NB4 (cell line): ENCODE data around the gene LGALS9.

Experiments
- DNase-seq: peaks from one replicate; pipeline ENCODE4 v3.0.0; 2010; ENCODE audit warnings: low read depth
- H3K4me3 ChIP-seq: one replicate; pipeline ENCODE4 v1.5.1; 2011; ENCODE audit warnings: mild to moderate bottlenecking, low read depth, low read length, moderate library complexity
- CTCF ChIP-seq: IDR thresholded peaks from one replicate; pipeline ENCODE4 v1.5.1; 2012; ENCODE audit warnings: low read depth, low read length
- MAX ChIP-seq: IDR thresholded peaks from 2 replicates; pipeline ENCODE4 v1.6.1; 2011; ENCODE audit warnings: low read depth, low read length
- MYC ChIP-seq: IDR thresholded peaks from 2 replicates; pipeline ENCODE4 v1.6.1; 2011; ENCODE audit warnings: low read depth, low read length
- POLR2A ChIP-seq: IDR thresholded peaks from 2 replicates; pipeline ENCODE4 v1.6.1; 2011; ENCODE audit warnings: mild to moderate bottlenecking; ENCODE audit not compliant: insufficient read length; ENCODE audit errors: extremely low read depth

Gene LGALS9

GRCh38 chr17:27595208-27595607 lies 35.8 kb upstream of the LGALS9 start:
- TF ChIP-seq MYC: no peak
- no peak for TF ChIP-seq MAX
- no peak for TF ChIP-seq POLR2A
- no peak for TF ChIP-seq CTCF
- H3K4me3 ChIP-seq: no peak overlapping the region
- no peak for DNase-seq

GRCh38 chr17:27596096-27596495 lies 34.9 kb upstream of the LGALS9 start:
- TF ChIP-seq POLR2A (no peak), CTCF (no peak), MYC (no peak), MAX (no peak)
- no peak overlapping the region for H3K4me3 ChIP-seq
- no peak for DNase-seq

GRCh38 chr17:27596566-27597187 lies 34.3 kb upstream of the LGALS9 start:
- TF ChIP-seq POLR2A: no peak
- TF ChIP-seq CTCF: no peak
- TF ChIP-seq MAX: no peak
- TF ChIP-seq MYC: no peak
- H3K4me3 ChIP-seq: no peak overlapping the region
- no peak for DNase-seq

GRCh38 chr17:27597188-27597580 lies 33.8 kb upstream of the LGALS9 start:
- DNase-seq: no peak
- H3K4me3 ChIP-seq: no peak overlapping the region
- TF ChIP-seq POLR2A (no peak), MAX (no peak), CTCF (no peak), MYC (no peak)

GRCh38 chr17:27597783-27598320 lies 33.1 kb upstream of the LGALS9 start:
- no peak overlapping the region for H3K4me3 ChIP-seq
- TF ChIP-seq POLR2A: no peak
- no peak for DNase-seq

GRCh38 chr17:27598337-27599050 lies 32.5 kb upstream of the LGALS9 start:
- TF ChIP-seq POLR2A (no peak), MAX (no peak), CTCF (no peak), MYC (no peak)
- no peak overlapping the region for H3K4me3 ChIP-seq
- DNase-seq: no peak
